HG02588 (cell line): ENCODE measurements around the gene FGF12.

ENCODE experiments used
- ATAC-seq: cut with Tn5 transposase; IDR thresholded peaks from one replicate; pipeline ENCODE4 v1.9.1; 2021; ENCODE audit warnings: mild to moderate bottlenecking, moderate library complexity; ENCODE audit not compliant: unreplicated experiment

Gene FGF12

GRCh38 chr3:192514081-192514753 is 213.1 kb downstream of the FGF12 start:
- ATAC-seq: no peak

GRCh38 chr3:192505731-192506130 is 221.6 kb downstream of the FGF12 start:
- no peak for ATAC-seq

- ATAC-seq: no peak
Observed at GRCh38 chr3:192501401-192501800, 225.9 kb downstream of the FGF12 start.

GRCh38 chr3:192496905-192497587 is 230.3 kb downstream of the FGF12 start:
- ATAC-seq: no peak

GRCh38 chr3:192494174-192494573 is 233.2 kb downstream of the FGF12 start:
- no peak for ATAC-seq

GRCh38 chr3:192490720-192491119 is 236.6 kb downstream of the FGF12 start:
- no peak for ATAC-seq

GRCh38 chr3:192489579-192489978 is 237.8 kb downstream of the FGF12 start:
- ATAC-seq: no peak

GRCh38 chr3:192487033-192487432 is 240.3 kb downstream of the FGF12 start:
- no peak for ATAC-seq

- ATAC-seq: no peak
Observed at GRCh38 chr3:192482809-192483208, 244.5 kb downstream of the FGF12 start.

GRCh38 chr3:192482391-192482790 is 244.9 kb downstream of the FGF12 start:
- no peak for ATAC-seq

- no peak for ATAC-seq
Observed at GRCh38 chr3:192481638-192482037, 245.7 kb downstream of the FGF12 start.

- ATAC-seq: peak; percentile 90
Observed at GRCh38 chr3:192467230-192468140, 259.9 kb downstream of the FGF12 start.

GRCh38 chr3:192449036-192449435 is 278.3 kb downstream of the FGF12 start:
- no peak for ATAC-seq

GRCh38 chr3:192445770-192446644 is 281.3 kb downstream of the FGF12 start:
- no peak for ATAC-seq

- ATAC-seq: no peak
Observed at GRCh38 chr3:192444791-192445106, 282.6 kb downstream of the FGF12 start.

GRCh38 chr3:192444096-192444790 is 283.1 kb downstream of the FGF12 start:
- peak; percentile 92 for ATAC-seq

GRCh38 chr3:192435241-192435640 is 292.1 kb downstream of the FGF12 start:
- no peak for ATAC-seq

- ATAC-seq: no peak
Observed at GRCh38 chr3:192434186-192434585, 293.2 kb downstream of the FGF12 start.

GRCh38 chr3:192433704-192434103 is 293.6 kb downstream of the FGF12 start:
- ATAC-seq: no peak

GRCh38 chr3:192422997-192423342 is 304.4 kb downstream of the FGF12 start:
- ATAC-seq: no peak
